Kidney (tissue), 14 donors: Measurements from ENCODE around the gene ZNF219. TPM values are rescaled to one million over a fixed set of nuclear protein-coding genes. Genes with fewer than 3 reads are reported as not detected.

Source experiments
- DNase-seq, 5 donors: peaks; one replicate each; pipeline ENCODE4 v3.0.0-alpha.2; 2013 to 2020
- FAIRE-seq: peaks from 2 replicates; lab custom pipeline; 2012; peaks lifted over from hg19 to GRCh38; lab: Jason Lieb, UNC
- H3K27ac ChIP-seq, 2 donors: one replicate each; pipeline ENCODE4 v1.7.0; 2013; ENCODE audit warnings: low read depth in 2 of 2, low read length in 2 of 2, inconsistent platforms in 1 of 2
- H3K27me3 ChIP-seq: one replicate; pipeline ENCODE4 v1.7.1; 2013; ENCODE audit warnings: low read length, inconsistent platforms; ENCODE audit not compliant: control insufficient read depth, insufficient read depth
- H3K36me3 ChIP-seq, 3 donors: one replicate each; pipeline versions ENCODE4 v1.7.0 to v1.7.1; 2013; ENCODE audit warnings: low read length in 3 of 3, control low read depth in 1 of 3, inconsistent platforms in 1 of 3; ENCODE audit not compliant: insufficient read depth in 3 of 3, control insufficient read depth in 2 of 3
- H3K4me1 ChIP-seq, 3 donors: one replicate each; pipeline versions ENCODE4 v1.7.0 to v1.7.1; 2013; ENCODE audit warnings: low read length in 3 of 3, inconsistent platforms in 1 of 3, low read depth in 1 of 3; ENCODE audit not compliant: control insufficient read depth in 2 of 3, insufficient read depth in 2 of 3
- H3K4me3 ChIP-seq, 3 donors: one replicate each; pipeline versions ENCODE4 v1.7.0 to v1.8.1; 2013; ENCODE audit warnings: low read length in 3 of 3, control low read depth in 1 of 3, inconsistent platforms in 1 of 3
- H3K9ac ChIP-seq, 3 donors: one replicate each; pipeline versions ENCODE4 v1.7.0 to v1.7.1; 2013; ENCODE audit warnings: low read length in 3 of 3, control low read depth in 1 of 3, inconsistent platforms in 1 of 3
- H3K9me3 ChIP-seq, 3 donors: one replicate each; pipeline versions ENCODE4 v1.7.0 to v1.7.1; 2013; ENCODE audit warnings: low read length in 3 of 3, control low read depth in 1 of 3, inconsistent platforms in 1 of 3; ENCODE audit not compliant: control insufficient read depth in 2 of 3, insufficient read depth in 1 of 3
- CTCF ChIP-seq: IDR thresholded peaks from 3 replicates; pipeline ENCODE4 v1.5.1; 2012; ENCODE audit warnings: mild to moderate bottlenecking, moderate library complexity, borderline replicate concordance; ENCODE audit not compliant: insufficient read depth; ENCODE audit errors: extremely low read depth
- intact Hi-C: fragments of 100-400 bp; cut with DNase I; formaldehyde crosslinking; loops from one replicate; pipeline ENCODE4 v1.11.1; 2022
- polyA plus RNA-seq: library from polyadenylated mRNA; stranded (reverse); fragments of 350-450 nt; fragmentation: Illumina TruSeq; extraction: RNeasy Lipid Tissue Mini Kit (QIAGEN cat#74804); gene quantifications from one replicate; pipeline ENCODE4 v1.2.3, GENCODE V29; 2014; ENCODE audit warnings: low read depth, low replicate concordance; ENCODE audit not compliant: insufficient read depth
- total RNA-seq: library from RNA; stranded (reverse); fragmentation: NEBNext Ultra II Directional; extraction: Animal tissue kit (Norgen Biotek cat#: 25700); gene quantifications from one replicate; pipeline ENCODE4 v1.2.1, GENCODE V29; 2021
- donor health status: control.
- donor health status: control.
- donor health status: control.
- donor health status: control.
- donor health status: control.
- donor health status: DM: yes; HTN: yes; CAD: no.
- donor health status: Normal renal cell carcinoma (clear cell type).

The ZNF219 gene
- total and polyA plus RNA-seq, 2 donors from 2014 or later = 12.6 to 24.6 TPM

- H3K4me1 ChIP-seq = peaks cover 6 to 22% (median 19%) of the 10 kb centered on the region in 3 donors
- no peaks in the 10 kb centered on the region for H3K9me3 ChIP-seq
- no peaks in the 10 kb centered on the region for H3K36me3 ChIP-seq
- TF ChIP-seq CTCF = no peak
- H3K4me3 ChIP-seq = no peak overlapping the region
- H3K9ac ChIP-seq = no peak overlapping the region
- intact Hi-C loops = no loop called here
- FAIRE-seq (no peak), DNase-seq (peak in 4 of 5 donors; percentile 68 to 91 (median 84))
- H3K27me3 ChIP-seq = no peaks in the 10 kb centered on the region
- H3K27ac ChIP-seq = no peak overlapping the region
Observed at GRCh38 chr14:21109377-21110138, 11.1 kb upstream of the ZNF219 start.

GRCh38 chr14:21108791-21109190 is 10.3 kb upstream of the ZNF219 start:
- no peaks in the 10 kb centered on the region for H3K27me3 ChIP-seq
- DNase-seq (no peak), FAIRE-seq (no peak)
- no peak overlapping the region for H3K9ac ChIP-seq
- peaks cover 6 to 22% (median 22%) of the 10 kb centered on the region in 3 donors for H3K4me1 ChIP-seq
- intact Hi-C loops = no loop called here
- no peak overlapping the region for H3K27ac ChIP-seq
- no peak for TF ChIP-seq CTCF
- no peak overlapping the region for H3K4me3 ChIP-seq
- no peaks in the 10 kb centered on the region for H3K36me3 ChIP-seq
- no peaks in the 10 kb centered on the region for H3K9me3 ChIP-seq

- Histone ChIP-seq H3K9ac (no peak overlapping the region), H3K27ac (peak overlapping the region; percentile 5 to 81), H3K4me3 (no peak overlapping the region), H3K27me3 (no peaks in the 10 kb centered on the region), H3K4me1 (peaks cover 6 to 32% (median 27%) of the 10 kb centered on the region in 3 donors), H3K36me3 (no peaks in the 10 kb centered on the region), H3K9me3 (no peaks in the 10 kb centered on the region)
- TF ChIP-seq CTCF = no peak
- intact Hi-C loops = no loop called here
- no peak for DNase-seq
- no peak for FAIRE-seq
Observed at GRCh38 chr14:21107283-21107800, 8.9 kb upstream of the ZNF219 start.
